NCI-H460 (cell line): ENCODE results near the gene CYP4B1. TPM values are rescaled to one million over a fixed set of nuclear protein-coding genes. Genes with fewer than 3 reads are reported as not detected.

ENCODE experiments used
- total RNA-seq: library from RNA; depleted of rRNA; stranded (reverse); fragments of >200 nt; shearing (Covaris generic); gene quantifications from 2 replicates; pipeline ENCODE4 v1.2.3, GENCODE V29; 2014; rRNA removed

Gene CYP4B1
- total RNA-seq, 1 experiment from 2014 or later: not detected

Other genes starting within 250 kb of the CYP4B1 start
- gene KNCN, start 247.4 kb upstream of the CYP4B1 start, total RNA-seq: not detected in 2 replicates
- 9.8 and 11.3 TPM in 2 replicates for gene MKNK1, start 194.8 kb upstream of the CYP4B1 start, total RNA-seq
- 3.1 and 3.7 TPM in 2 replicates for gene MOB3C, start 182.2 kb upstream of the CYP4B1 start, total RNA-seq
- gene ATPAF1, start 130.7 kb upstream of the CYP4B1 start, total RNA-seq: 43.5 and 50.2 TPM in 2 replicates
- not detected in 2 replicates for gene TEX38, start 127.2 kb upstream of the CYP4B1 start, total RNA-seq
- gene EFCAB14, start 79.9 kb upstream of the CYP4B1 start, total RNA-seq: 41.2 and 43.0 TPM in 2 replicates
- gene CYP4A11, start 142.4 kb downstream of the CYP4B1 start, total RNA-seq: not detected in 2 replicates
- 0.25 and 0.63 TPM in 2 replicates for gene CYP4X1, start 224.6 kb downstream of the CYP4B1 start, total RNA-seq